Left cardiac atrium (tissue), 4 donors: Measurements from ENCODE around the gene REEP6. TPM values are rescaled to one million over a fixed set of nuclear protein-coding genes. Genes with fewer than 3 reads are reported as not detected.
A peak's percentile ranks its signal among the peaks of the same experiment; 100 is the strongest.
"Not testable (repeated sequence)": the region's sequence is repeated elsewhere in the genome, so short reads cannot be mapped to it uniquely, and the experiment has no call there.

Source experiments
- ATAC-seq, 2 donors: fragments of 200-7000 bp; cut with Tn5 transposase; one replicate each; pipeline ENCODE4 v1.9.1; 2020; ENCODE audit warnings: mild to moderate bottlenecking in 2 of 2, moderate library complexity in 2 of 2
- DNase-seq: peaks from one replicate; pipeline ENCODE4 v3.0.0-alpha.2; 2020
- intact Hi-C, 2 donors: fragments of 100-400 bp; cut with DNase I; formaldehyde crosslinking; loops; one replicate each; pipeline versions ENCODE4 v1.14.1 to v1.15.1; 2022 to 2023
- total RNA-seq, 2 donors: library from RNA; stranded (reverse); fragmentation: NEBNext Ultra II Directional; extraction: Animal tissue kit (Norgen Biotek cat#: 25700); gene quantifications; one replicate each; pipeline ENCODE4 v1.2.1, GENCODE V29; 2021
- donor health status: DM: no; HTN: yes; CAD: no.
- donor health status: DM: no; HTN: yes; CAD: no; lungs with severe emphysema.
- donor health status: DM: yes; HTN: yes; CAD: no.
- donor health status: Dilated cardiomyopathy.

REEP6 gene
- total RNA-seq, 2 donors from 2014 or later, result 2.2 to 2.3 TPM

GRCh38 chr19:1514295-1514661, 23.3 kb downstream of the REEP6 start:
- DNase-seq (no peak), ATAC-seq (no peak)
- intact Hi-C loops, result no loop called here

DNA sequence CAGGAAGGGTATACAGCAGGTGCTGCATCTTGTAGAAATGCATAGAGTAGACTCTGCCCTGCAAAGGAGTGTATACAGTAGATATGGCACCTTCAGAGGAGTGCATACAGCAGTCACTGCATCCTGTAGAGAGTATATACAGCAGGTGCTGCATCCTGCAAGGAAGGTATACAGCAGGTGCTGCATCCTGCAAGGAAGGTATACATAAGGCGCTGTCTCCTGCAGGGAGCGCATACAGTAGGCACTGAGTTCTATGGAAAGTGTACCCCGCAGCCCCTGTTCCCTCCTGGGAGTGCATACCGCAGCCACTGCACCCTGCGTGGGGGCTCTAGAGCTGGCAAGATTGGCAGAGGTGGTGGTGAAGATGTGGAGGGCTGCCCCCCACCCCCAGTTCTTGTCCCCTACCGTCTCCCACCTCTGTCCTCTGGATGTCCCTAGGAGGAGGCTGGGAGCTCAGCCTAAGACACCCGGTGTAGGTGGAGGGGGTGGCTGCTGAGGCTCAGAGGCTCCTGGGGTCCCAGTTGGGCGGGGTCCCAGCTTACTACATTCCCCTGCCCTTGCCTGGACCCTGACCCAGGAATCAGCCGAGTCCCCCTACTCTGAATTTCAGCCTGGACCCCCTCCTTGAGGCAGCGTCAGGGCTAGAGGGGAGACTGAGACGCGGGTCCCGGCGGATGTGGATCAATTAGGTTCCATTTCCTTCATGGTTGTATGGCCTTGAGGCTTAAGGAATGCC, 24.2 kb downstream of the REEP6 start:
- ATAC-seq (no peak), DNase-seq (no peak)
- intact Hi-C loops, result no loop called here

DNA sequence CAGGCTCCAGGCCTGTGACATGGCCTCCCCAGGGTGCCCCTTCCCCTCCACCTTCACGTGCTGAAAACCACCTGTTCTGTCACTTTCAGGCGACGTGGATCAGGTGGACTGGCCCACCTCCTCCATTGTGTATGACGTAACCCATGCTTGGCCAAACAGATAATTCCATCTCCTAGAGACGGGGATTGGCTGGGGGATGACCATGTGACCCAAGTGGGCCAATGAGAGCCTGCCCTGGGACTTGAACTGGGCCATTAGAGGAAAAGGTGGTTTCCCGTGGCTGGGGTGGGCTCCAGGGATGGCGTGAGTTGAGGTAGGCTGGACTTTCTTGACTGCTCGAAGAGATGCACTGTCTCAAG, 25.4 kb downstream of the REEP6 start:
- intact Hi-C loops, result no loop called here
- ATAC-seq (no peak), DNase-seq (no peak)

- ATAC-seq (no peak), DNase-seq (no peak)
- intact Hi-C loops, result no loop called here
Observed at GRCh38 chr19:1518471-1518870, 27.5 kb downstream of the REEP6 start.

GRCh38 chr19:1519802-1520201, 28.8 kb downstream of the REEP6 start:
- DNase-seq, intact Hi-C loops, ATAC-seq: not testable (repeated sequence)

GRCh38 chr19:1520203-1520780, 29.3 kb downstream of the REEP6 start:
- ATAC-seq, result no peak
- no peak for DNase-seq
- intact Hi-C loops, result no loop called here

GRCh38 chr19:1521636-1522035, 30.7 kb downstream of the REEP6 start:
- peak; percentile 8 to 54 for ATAC-seq
- DNase-seq, result no peak
- intact Hi-C loops, result no loop called here

DNA sequence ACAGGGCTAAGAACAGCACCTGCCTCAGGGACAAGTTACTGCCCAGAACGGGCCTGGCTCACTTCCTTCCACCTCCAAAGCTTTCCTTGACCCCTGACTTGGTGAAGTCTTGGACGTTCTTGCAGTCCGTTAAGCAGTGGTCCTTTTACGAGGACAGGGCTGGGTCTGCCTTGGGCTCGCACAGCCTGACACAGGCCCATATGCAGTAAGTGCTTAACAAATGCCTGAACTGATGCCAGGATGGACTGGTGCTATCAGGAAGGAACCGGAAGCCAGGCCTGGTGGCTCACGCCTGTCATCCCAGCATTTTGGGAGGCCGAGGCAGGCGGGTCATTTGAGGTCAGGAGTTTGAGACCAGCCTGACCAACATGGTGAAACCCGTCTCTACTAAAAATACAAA, 31.1 kb downstream of the REEP6 start:
- ATAC-seq, result peak in 1 of 2 donors; percentile 8
- intact Hi-C loops, result no loop called here

DNA sequence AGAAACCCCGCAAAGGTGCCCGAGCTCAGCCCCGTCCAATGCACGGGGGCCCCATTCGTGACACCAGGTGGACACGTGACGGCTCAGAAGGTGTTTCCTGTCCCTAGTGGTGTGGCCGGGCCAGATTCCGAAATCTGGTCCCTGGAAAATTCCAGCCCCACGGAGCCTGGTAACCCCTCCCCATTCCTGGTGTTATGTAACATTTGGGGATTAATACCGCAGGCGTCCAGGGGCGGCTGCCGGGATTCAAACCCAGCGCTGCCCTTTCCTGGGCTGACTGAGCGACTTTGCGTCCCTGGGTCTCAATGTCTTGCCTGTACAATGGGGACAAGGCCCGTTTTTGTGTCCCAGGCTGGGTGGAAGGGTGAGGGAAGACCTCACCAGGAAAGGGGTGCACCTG, 31.9 kb downstream of the REEP6 start:
- intact Hi-C loops, result no loop called here
- DNase-seq (no peak), ATAC-seq (no peak)

More for the DNA sequence above, 31.1 kb downstream of the REEP6 start:
- DNase-seq, result no peak

GRCh38 chr19:1523412-1524286, 32.7 kb downstream of the REEP6 start, which contains the start of gene PLK5:
Gene PLK5 (plus strand): TSS chr19:1524077. CDS start chr19:1526997, 2,920 bp downstream.
- DNase-seq (no peak), ATAC-seq (peak in 1 of 2 donors; percentile 17)
- intact Hi-C loops, result no loop called here

DNA sequence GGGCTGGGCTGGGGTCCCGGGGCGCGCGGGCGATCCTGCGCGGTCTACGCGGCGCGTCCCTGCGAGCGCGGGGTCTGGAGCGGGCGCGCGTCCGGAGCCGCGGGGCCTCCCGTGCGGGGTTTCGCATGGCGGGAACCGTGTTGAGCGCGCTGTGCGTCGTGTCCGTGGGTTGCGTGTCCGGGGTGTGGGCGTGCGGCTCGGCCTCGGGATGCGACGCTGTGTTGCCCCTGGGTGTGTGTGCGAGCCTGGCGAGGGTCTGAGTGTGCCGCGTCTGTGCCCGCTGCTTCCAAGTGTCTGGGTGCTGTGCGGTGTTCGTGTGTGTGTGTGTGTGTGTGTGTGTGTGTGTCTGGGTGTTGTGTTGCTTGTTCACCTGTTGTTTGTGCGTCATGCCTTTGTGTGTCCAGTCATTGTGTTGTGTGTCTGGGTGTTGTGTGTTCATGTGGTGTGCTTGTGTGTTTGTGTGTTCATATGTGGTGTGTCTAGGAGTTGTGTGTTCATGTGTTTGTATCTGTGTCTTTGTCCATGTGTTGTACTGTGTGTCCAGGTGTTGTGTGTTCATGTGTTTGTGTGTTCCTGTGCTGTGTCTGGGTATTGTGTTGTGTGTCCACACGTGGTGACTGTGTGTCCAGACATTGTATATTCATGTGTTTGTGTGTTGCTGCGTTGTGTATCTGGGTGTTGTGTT, 33.4 kb downstream of the REEP6 start:
- DNase-seq (no peak), ATAC-seq (no peak)
- intact Hi-C loops, result no loop called here

- ATAC-seq (no peak), DNase-seq (no peak)
- intact Hi-C loops, result no loop called here
Observed at GRCh38 chr19:1524972-1525325, 34.0 kb downstream of the REEP6 start.

DNA sequence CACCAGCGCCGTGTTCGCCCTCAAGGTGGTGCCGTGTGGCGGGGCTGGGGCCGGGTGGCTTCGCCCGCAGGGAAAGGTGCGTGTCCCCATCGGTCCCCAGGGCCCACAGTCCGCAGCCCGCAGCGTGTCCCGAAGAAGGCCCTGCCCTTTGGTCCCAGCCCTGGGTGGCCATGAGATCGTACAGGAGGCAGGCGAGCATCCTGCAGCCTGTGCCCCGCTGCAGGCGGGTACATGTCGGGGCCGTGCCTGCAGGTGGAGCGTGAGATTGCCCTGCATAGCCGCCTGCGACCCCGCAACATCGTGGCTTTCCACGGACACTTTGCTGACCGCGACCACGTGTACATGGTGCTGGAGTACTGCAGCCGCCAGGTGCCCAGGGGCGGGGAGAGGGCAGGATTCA, 34.4 kb downstream of the REEP6 start:
- ATAC-seq, result no peak
- intact Hi-C loops, result no loop called here
- DNase-seq, result no peak

DNA sequence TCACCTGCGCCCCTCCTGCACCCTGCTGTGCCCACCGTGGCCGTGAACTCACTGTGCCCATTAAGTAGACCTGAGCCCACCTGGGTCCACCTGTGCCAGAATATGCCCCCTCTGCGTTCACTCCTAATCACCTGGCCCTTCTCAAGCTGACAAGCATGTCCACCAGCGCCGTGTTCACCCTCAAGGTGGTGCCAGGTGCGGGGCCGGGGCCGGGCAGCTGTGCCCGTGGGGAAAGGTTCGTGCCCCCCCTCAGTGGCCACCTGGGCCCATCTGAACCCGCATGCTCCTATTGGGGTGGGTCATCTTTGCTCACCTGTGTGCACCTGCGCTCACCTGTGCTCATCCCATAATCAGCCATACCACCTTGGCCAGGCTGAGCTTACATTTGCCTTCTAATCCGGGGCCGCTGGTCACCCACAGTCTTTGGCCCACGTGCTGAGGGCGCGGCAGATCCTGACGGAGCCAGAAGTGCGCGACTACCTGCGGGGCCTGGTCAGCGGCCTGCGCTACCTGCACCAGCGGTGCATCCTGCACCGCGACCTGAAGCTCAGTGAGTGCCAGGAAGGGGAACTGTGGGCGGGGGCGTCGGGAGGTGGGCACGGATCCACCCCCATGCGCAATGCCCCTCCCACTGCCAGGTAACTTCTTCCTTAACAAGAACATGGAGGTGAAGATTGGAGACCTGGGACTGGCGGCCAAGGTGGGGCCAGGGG, 35.2 kb downstream of the REEP6 start:
- DNase-seq (no peak), ATAC-seq (no peak)
- intact Hi-C loops, result no loop called here

DNA sequence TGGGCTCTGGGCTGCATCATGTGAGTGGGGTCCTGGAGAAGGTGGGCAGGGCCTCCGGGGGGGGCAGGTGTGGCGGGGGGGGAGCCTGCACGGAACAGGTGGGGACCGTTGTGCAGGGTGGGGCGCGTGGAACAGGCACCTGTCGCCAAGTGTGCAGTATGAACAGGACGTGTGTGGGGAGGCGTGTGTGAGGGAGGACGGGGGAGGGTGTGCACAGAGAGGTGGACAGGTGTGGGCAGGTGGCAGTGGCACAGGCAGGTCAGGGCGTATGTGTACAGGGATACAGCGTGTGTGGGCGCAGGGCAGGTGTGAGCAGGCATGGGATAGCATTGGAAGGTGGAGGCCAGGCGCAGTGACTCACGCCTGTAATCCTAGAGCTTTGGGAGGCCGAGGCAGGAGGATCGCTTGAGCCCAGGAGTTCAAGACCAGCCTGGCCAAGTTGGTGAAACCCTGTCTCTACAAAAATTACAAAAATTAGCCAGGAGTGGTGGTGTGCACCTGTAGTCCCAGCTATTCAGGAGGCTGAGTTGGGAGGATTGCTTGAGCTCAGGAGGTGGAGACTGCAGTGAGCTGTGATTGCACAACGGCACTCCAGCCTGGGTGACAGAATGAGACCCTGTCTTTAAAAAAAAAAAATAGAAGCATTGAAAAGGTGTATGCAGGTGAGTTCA, 36.1 kb downstream of the REEP6 start:
- no peak for DNase-seq
- intact Hi-C loops, result no loop called here
- ATAC-seq, result no peak

DNA sequence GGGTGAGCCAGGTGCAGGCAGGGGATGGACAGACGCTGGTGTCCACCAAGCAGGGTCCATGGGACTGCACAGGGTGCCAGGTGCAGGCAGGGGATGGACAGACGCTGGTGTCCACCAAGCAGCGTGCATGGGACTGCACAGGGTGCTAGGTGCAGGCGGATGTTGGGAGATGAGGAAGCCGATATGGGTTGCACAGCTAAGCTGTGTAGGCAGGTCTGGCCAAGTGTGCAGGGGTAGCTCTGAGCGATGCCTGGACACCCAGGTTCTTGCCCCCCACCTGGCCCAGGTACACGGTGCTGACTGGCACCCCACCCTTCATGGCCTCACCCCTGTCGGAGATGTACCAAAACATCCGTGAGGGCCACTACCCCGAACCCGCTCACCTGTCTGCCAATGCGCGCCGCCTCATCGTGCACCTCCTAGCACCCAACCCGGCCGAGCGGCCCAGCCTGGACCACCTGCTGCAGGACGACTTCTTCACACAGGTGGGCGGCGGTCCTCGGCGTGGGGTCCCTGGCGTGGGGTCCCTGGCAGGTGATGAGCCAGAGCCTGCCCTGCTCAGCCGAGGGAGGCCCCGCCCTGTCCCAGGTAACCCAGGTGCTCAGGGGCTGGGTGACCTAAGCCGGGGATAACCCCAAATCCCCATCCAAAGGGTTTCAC, 36.8 kb downstream of the REEP6 start:
- intact Hi-C loops, result no loop called here
- no peak for ATAC-seq
- no peak for DNase-seq

DNA sequence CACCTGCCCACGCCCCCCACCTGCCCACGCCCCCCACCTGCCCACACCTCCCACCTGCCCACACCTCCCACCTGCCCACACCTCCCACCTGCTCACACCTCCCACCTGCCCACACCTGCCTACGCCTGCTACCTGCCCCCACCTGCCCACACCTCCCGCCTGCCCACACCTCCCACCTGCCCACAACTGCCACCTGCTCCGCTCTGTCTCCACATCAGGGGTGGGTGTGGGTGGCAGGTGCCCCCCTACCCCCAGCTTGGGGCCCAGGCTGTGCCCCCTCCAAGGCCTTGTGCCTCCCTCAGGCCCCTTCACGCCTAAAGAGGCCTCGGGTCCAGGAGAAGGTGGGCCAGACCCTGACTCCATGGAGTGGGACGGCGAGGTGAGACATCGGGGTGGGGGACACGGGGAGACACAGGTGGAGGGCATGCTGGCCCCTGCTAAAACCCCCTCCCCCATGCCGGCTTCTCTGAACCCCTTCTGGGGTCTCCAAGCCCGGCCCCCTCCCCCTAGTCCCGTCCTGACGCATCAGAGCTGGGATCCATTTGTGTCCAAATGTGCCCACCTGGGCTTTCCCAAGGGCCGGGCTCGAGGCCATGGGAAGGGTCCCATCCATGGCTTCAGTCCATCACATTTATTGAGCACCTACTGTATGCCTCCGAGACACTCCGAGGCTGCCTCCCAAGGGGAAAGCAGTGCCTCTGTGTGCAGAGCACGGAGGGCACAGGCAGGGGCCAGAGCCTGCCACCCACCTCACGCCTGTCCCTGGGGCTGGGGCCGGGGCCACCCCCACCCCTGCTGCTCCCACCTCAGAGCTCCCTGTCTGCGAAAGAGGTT, 37.8 kb downstream of the REEP6 start:
- DNase-seq (no peak), ATAC-seq (no peak)
- intact Hi-C loops, result no loop called here
